ENCODE results near the gene GLIPR1.
A peak's percentile ranks its signal among the peaks of the same experiment; 100 is the strongest.
"Not testable (repeated sequence)": the region's sequence is repeated elsewhere in the genome, so short reads cannot be mapped to it uniquely, and the experiment has no call there.

GLIPR1 gene

GRCh38 chr12:75474116-75474515 is 6.4 kb upstream of the GLIPR1 start:
- DNase-seq (ENCODE audit: low spot score): no peak

DNA sequence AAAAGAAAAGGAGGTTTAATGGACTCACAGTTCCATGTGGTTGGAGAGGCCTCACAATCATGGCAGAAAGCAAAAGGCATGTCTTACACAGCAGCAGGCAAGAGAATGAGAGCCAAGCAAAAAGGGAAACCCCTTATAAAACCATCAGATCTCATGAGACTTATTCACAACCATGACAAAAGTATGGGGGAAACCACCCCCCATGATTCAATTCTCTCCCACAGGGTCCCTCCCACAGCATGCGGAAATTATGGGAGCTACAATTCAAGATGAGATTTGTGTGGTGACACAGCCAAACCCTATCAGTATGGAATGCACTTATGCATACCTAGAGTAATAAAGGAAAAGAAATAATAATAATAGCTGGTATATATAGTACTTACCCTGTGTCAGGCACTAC is 4.5 kb upstream of the GLIPR1 start:
- DNase-seq (ENCODE audit: low spot score): no peak

DNA sequence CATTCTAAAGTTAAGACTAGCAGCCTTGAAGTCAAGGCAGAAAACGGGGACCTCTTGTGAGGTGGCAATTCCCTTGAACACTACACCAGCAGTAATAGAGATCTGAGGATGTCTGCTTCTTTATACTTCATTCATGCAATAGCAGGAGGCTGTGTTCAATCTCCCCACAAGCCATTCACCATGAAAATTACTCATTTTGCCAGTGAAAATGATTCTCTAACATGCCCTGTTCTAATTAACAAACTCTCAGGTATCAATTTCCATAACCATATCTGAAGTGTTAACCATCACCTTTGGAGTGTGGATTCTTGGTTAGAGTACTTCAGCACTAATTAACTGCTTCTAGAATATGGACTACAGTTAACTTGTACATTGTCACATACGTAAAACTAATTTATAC is 3.4 kb upstream of the GLIPR1 start:
- no peak for DNase-seq (ENCODE audit: low spot score)

GRCh38 chr12:75478116-75478794 is 2.3 kb upstream of the GLIPR1 start:
- DNase-seq (ENCODE audit: low spot score): peak; percentile 37

GRCh38 chr12:75479963-75480461 is 543 bp upstream of the GLIPR1 start:
- peak; percentile 24 for DNase-seq (ENCODE audit: low spot score)

DNA sequence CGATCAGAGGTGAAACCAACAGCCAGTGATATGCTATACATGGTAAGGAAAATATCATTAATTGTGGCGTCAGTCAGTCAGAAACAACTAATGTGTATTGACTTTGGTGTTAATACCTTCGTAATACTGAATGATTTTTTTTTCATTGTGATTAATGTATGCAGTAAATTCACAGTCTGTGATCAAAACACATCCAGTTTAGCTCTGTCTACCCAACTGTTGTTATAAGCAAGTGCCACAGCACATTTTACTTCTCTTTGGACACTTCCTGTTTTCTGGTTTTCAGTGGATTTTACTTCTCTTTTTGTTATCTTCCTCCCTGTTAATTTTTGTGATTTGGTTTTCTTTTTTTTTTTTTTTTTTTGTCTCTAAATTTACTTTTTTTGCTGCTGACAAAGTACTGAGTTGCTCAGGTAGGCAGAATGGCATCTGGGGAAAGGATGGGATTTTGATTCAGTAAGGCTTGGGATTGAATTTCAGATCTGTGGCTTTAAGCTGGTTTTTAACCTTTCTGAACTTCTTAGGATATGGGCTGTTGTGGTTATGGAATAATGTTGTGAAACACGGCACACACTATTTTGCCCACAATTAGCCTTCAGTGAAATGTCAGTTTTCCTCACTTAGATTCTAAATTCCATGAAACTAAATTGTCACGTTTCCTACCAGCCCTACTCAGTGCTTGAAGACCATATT is 604 bp downstream of the GLIPR1 start:
- no peak for DNase-seq (ENCODE audit: low spot score)

GRCh38 chr12:75481774-75482173 is 1.2 kb downstream of the GLIPR1 start:
- DNase-seq (ENCODE audit: low spot score): peak; percentile 25

DNA sequence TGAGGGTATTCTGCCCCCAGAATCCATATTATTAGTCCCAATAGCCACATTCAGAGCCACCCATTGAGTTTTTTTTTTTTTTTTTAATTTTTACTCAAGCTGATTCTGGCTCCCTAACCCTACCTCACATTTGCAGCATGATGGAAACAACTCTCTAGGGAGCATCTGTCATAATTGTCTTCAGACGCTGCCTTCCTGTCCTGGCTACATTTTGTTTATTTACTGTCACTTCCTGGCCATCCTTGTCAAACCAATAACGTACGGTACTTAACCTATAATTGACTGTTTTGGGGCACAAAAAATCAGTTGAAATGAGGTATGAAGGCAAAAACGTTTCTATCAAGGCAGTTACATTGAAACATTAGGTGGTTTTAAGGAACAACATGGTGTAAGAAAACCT is 2.1 kb downstream of the GLIPR1 start:
- DNase-seq (ENCODE audit: low spot score): no peak

- DNase-seq (ENCODE audit: low spot score): no peak
Measured at GRCh38 chr12:75483431-75483830, 2.9 kb downstream of the GLIPR1 start.

DNA sequence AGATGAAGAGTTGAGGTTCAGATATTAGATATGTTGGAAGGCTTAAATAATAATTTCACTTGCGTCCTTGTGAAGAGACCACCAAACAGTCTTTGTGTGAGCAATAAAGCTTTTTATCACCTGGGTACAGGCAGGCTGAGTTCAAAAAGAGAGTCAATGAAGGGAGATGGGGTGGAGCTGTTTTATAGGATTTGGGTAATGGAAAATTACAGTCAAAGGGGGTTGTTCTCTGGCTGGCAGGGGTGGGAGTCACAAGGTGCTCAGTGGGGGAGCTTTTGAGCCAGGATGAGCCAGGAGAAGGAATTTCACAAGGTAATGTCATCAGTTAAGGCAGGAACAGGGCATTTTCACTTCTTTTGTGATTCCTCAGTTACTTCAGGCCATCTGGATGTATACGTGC is 3.9 kb downstream of the GLIPR1 start:
- not testable (repeated sequence) for DNase-seq (ENCODE audit: low spot score)

DNA sequence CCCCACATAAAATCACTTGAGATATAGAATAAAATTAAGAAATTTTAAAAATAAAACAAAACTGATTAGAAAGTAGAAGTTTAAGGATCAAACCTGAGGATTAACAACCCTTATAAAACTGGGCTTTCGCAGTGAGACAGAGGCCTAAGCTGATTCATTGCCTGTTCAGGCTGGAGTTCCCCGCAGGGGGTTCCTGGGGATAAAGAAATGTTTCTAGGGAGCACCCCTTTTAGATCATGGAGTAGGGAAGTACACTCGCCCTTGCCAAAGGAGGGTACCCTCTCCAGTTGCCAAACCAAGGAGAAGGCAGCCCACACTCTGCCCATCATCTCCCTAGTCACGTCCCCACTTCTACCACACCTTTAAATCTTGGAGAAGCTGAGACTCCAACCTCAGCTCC is 6.8 kb downstream of the GLIPR1 start:
- no peak for DNase-seq (ENCODE audit: low spot score)

- DNase-seq (ENCODE audit: low spot score): peak; percentile 78
Measured at GRCh38 chr12:75488553-75488952, 8.0 kb downstream of the GLIPR1 start.

DNA sequence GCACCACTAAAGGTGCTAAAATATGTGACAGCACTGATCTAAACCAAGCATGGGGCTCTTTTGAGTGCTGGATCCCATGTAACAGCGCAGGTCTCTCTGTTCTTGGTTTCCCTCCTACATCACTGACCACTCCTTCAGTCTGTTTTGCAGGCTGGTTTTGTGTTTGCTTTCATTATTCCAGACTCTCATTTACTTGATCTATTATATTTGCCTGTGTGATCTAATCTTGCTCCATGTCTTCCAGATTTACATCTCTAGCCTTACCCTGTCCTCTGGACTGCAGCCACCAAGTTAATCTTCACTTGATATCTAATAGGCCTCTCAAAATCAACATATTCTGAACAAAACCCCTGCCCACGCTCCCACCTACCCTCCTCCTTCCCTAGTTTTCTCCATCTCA is 8.6 kb downstream of the GLIPR1 start:
- DNase-seq (ENCODE audit: low spot score): no peak

DNA sequence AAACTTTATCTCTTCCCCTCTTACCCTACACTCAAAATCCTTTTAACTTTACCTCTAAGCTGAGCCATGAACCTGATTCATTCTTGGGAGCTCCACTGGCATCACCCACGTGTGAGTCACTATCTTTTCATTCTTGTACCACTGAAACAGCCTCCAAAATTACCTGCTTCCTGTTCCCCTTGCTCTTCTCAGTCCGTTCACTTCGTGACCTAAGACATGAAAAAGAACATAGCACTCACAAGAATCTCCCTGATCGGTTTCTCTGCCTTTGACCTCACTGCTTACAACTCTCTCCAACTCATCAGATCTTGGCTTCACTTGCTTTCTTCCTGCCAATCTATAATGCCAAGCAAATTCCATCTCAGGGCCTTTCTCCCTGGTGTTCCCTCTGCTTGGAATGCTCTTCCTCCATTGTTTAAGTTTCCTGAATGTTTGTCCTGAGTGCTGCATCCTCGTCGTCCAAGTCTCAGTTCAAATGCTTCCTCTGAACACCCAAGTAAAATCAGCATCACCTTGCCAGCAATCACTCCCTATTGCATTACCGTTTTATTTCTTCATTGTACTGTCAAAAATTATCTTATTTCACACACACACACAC is 9.2 kb downstream of the GLIPR1 start:
- DNase-seq (ENCODE audit: low spot score): peak; percentile 22

- DNase-seq (ENCODE audit: low spot score): no peak
Measured at GRCh38 chr12:75491169-75491568, 10.6 kb downstream of the GLIPR1 start.

DNA sequence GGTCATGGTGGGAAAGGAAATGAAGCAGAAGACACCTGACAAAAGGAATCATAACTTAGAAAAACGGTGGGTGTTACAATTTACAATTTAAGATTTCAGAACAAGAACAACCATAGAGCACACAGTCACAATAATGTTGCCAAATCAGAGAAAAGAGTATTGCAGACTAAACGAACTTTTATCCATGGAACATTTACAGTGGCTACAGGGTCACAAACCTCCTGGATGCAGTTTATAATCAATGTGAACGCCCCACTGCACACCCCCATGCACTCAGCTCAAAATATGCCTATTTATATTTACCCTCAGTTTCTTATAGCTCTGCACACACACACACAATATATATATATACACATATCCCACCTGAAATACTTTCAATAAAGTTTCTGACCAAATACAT is 22.9 kb downstream of the GLIPR1 start:
- no peak for DNase-seq (ENCODE audit: low spot score)

GRCh38 chr12:75503866-75504265 is 23.3 kb downstream of the GLIPR1 start:
- no peak for DNase-seq (ENCODE audit: low spot score)

- no peak for DNase-seq (ENCODE audit: low spot score)
Measured at GRCh38 chr12:75505706-75506312, 25.3 kb downstream of the GLIPR1 start.

DNA sequence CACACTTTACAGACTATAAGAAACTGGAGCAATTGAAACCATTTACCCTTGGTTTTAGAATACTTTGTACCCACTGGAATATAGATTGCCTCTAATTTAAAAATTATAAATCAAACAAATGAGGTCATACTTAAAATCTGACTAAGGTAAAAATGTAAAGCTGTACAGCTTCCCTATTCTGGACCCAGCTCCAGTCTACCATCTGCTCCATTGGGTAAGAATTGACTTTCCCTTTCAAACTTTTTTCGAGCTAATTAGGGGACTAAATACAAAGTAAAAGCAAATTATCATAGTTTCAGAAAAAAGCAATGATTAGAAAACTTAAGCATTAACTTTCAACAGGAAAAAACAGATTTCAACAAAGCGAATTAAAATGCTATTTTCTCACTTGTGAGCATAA is 26.5 kb downstream of the GLIPR1 start:
- no peak for DNase-seq (ENCODE audit: low spot score)

DNA sequence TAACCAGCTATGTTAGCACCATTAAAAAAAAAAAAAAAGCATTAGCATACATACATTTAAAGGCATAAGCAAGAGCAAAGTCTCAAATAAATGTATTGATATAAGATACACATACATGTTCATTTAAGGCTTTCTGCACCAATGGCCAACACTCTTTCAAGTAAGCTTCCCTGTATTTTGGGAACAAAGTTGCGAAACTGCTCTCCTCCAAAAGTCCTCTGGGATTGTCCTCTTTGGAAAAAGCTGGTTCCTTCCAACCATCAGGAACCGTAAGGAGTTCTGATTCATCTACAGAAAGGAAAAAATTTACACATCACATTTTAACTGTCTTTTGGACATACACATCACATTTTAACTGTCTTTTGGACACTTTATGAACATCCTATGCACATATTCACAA is 27.6 kb downstream of the GLIPR1 start:
- no peak for DNase-seq (ENCODE audit: low spot score)

GRCh38 chr12:75509621-75510020 is 29.1 kb downstream of the GLIPR1 start:
- no peak for DNase-seq (ENCODE audit: low spot score)

DNA sequence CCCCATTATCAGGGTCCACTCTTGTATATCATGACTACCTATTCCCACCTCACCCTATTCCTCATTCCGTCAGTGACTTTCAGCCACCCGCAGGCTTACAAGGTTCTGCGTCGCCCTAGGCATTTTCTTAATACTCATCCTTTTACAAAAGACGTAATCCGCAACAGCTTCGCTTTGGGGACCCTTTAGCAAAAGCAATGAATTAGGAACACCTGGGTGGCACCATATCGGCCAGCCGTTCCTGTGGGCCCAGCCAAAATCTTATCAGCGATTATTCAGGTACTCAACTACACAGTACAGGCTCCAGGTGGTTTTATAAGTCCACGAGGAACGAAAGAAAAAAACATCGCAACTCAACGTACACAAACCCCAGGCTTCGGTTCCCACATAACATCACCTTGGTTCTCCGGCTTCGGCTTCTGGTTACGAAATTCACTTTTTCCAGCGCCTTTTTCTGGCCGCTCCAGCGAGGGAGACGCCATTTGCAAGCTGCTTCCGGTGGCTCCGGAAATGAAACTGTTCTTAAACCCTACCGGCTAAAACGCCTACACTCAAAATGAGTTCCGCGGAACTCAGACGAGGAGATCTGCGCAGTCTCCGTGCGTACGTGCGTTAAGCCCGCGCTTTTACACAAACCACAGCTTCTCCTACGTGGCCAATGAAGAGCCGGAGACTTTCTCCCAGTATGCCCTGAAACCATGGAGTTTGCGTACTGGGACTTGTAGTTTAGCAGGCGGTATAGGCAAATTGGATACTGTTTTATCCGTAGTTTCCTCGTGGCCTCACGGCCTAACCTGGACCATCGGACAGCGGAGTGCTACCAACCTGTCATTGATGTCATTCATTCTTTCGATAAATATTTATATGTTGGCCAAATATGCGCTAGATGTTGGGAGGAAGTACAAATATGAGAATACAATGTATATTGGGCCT is 30.8 kb downstream of the GLIPR1 start, which contains the start of gene KRR1:
Gene KRR1, minus strand, starts transcription at position 494 of the 933 bp plus-strand sequence. Its CDS starts 12 bp downstream, at position 482.
- peak; percentile 95 for DNase-seq (ENCODE audit: low spot score)
